Astrocyte (in vitro differentiated cells and primary cell): Measurements from ENCODE around the gene HBG2.

Experiments used
- EZH2 ChIP-seq: IDR thresholded peaks from 2 replicates; pipeline ENCODE4 v1.6.1; 2012; ENCODE audit warnings: mild to moderate bottlenecking, low read length, inconsistent platforms; ENCODE audit not compliant: insufficient read depth
- TF ChIP-seq, protein P1 (sequence below): IDR thresholded peaks from 2 replicates; pipeline ENCODE4 v1.5.1; 2011; ENCODE audit warnings: low read depth, mild to moderate bottlenecking, inconsistent platforms, low read length, moderate library complexity; ENCODE audit not compliant: insufficient read depth

DNA sequence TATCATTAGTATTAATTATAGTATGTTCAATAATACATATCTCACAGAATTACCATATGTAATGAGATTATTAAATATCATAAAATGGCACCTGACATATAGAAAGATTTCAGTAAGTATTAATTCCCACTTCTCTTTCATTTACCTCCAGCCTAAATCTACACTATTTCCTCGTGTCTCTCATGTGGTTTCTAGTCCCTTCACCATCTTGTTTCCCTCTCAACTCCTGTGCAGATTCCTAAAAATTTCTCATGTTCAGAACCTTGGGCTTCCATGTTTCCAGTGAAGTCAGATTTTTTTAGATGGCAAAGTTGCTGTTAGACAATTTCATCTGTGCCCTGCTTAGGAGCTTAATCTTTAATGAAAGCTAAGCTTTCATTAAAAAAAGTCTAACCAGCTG, 29.3 kb upstream of the HBG2 start:
- TF ChIP-seq, protein P1, sequence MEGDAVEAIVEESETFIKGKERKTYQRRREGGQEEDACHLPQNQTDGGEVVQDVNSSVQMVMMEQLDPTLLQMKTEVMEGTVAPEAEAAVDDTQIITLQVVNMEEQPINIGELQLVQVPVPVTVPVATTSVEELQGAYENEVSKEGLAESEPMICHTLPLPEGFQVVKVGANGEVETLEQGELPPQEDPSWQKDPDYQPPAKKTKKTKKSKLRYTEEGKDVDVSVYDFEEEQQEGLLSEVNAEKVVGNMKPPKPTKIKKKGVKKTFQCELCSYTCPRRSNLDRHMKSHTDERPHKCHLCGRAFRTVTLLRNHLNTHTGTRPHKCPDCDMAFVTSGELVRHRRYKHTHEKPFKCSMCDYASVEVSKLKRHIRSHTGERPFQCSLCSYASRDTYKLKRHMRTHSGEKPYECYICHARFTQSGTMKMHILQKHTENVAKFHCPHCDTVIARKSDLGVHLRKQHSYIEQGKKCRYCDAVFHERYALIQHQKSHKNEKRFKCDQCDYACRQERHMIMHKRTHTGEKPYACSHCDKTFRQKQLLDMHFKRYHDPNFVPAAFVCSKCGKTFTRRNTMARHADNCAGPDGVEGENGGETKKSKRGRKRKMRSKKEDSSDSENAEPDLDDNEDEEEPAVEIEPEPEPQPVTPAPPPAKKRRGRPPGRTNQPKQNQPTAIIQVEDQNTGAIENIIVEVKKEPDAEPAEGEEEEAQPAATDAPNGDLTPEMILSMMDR = no peak
- no peak for TF ChIP-seq EZH2
